ENCODE results near the gene IFT74.

Gene IFT74

DNA sequence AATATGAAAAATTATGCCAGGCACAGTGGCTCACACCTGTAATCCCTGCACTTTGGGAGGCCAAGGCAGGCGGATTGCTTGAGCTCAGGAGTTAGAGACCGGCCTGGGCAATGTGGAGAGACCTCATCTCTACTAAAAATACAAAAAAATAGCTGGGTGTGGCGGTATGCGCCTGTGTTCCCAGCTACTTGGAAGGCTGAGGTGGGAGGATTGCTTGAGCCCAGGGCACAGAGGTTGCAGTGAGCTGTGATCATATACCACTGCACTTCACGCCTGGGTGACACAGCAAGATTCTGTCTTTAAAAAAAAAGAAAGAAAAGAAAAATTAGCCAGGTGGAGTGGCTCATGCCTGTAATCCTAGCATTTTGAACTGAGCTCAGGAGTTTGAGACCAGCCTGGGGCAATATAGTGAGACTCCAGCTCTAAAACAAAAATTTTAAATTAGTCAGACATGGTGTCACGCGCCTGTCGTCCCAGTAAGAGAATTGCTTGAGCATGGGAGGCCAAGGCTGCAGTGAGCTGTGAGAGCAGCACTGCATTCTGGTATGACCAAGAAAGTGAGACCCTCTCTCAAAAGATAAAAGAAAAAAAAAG is 27.2 kb upstream of the IFT74 start:
- no peaks in the 10 kb centered on the region for H3K9me3 ChIP-seq (ENCODE audit: severe bottlenecking)
- no peak for ATAC-seq (ENCODE audit: low read depth)
- H3K4me3 ChIP-seq (ENCODE audit: severe bottlenecking), result no peak overlapping the region
- no peaks in the 10 kb centered on the region for H3K27me3 ChIP-seq (ENCODE audit: insufficient read depth, poor library complexity, severe bottlenecking)
- H3K4me1 ChIP-seq (ENCODE audit: insufficient read depth, poor library complexity, severe bottlenecking), result no peaks in the 10 kb centered on the region
- DNase-seq (ENCODE audit: low spot score), result no peak
- peaks cover 58% of the 10 kb centered on the region for H3K36me3 ChIP-seq (ENCODE audit: low read depth)
- no peak overlapping the region for H3K27ac ChIP-seq (ENCODE audit: poor library complexity, severe bottlenecking)
- TF ChIP-seq, protein P1, sequence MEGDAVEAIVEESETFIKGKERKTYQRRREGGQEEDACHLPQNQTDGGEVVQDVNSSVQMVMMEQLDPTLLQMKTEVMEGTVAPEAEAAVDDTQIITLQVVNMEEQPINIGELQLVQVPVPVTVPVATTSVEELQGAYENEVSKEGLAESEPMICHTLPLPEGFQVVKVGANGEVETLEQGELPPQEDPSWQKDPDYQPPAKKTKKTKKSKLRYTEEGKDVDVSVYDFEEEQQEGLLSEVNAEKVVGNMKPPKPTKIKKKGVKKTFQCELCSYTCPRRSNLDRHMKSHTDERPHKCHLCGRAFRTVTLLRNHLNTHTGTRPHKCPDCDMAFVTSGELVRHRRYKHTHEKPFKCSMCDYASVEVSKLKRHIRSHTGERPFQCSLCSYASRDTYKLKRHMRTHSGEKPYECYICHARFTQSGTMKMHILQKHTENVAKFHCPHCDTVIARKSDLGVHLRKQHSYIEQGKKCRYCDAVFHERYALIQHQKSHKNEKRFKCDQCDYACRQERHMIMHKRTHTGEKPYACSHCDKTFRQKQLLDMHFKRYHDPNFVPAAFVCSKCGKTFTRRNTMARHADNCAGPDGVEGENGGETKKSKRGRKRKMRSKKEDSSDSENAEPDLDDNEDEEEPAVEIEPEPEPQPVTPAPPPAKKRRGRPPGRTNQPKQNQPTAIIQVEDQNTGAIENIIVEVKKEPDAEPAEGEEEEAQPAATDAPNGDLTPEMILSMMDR (IDR thresholded peaks at IDR 0.05; ENCODE audit: poor library complexity, severe bottlenecking), result no peak

DNA sequence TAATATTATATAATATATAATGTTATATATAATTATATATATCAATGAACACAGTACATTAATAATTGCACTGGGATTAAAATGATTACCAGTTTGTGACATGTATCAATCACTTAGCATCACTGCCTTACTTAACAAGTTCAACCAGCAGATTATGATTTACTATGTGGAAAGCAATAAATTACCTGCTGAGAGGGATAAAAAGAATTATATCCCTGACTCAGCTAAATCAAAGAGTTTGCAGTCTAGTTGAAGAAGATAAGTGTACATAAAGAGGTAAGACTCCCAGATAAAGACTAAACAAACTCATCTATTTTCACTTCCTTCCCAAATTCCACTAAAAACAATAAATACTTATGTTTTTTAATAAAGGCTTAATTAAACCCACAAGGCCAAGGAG is 20.4 kb upstream of the IFT74 start:
- TF ChIP-seq, protein P1 (IDR thresholded peaks at IDR 0.05; ENCODE audit: poor library complexity, severe bottlenecking), result no peak

DNA sequence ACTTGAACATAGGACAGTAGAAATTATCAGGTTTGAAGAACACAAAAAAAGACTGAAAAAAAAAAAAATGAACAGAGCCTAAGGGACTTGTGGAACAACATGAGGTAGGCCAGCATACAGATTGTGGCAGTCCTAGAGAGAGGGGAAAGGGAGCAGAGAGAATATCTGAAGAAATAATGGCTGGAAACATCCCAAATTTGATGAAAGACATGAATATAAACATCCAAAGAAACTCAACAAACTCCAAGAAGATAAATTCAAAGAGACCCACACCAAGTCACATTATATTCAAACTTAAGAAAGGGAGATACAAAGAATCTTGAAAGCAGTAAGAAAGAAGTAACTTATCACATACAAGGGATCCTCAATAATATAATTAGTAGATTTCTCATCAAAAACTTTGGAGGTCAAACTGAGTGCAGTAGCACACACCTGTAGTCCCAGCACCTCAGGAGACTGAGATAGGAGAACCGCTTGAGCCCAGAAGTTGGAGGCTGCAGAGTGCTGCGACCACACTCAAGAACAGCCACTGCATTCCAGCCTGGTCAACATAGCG is 18.3 kb upstream of the IFT74 start:
- Histone ChIP-seq H3K27ac (ENCODE audit: poor library complexity, severe bottlenecking) (no peak overlapping the region), H3K4me3 (ENCODE audit: severe bottlenecking) (no peak overlapping the region), H3K4me1 (ENCODE audit: insufficient read depth, poor library complexity, severe bottlenecking) (no peaks in the 10 kb centered on the region), H3K27me3 (ENCODE audit: insufficient read depth, poor library complexity, severe bottlenecking) (no peaks in the 10 kb centered on the region), H3K9me3 (ENCODE audit: severe bottlenecking) (no peaks in the 10 kb centered on the region), H3K36me3 (ENCODE audit: low read depth) (peaks cover 35% of the 10 kb centered on the region)
- ATAC-seq (ENCODE audit: low read depth) (no peak), DNase-seq (ENCODE audit: low spot score) (no peak)
- TF ChIP-seq, protein P1 (IDR thresholded peaks at IDR 0.05; ENCODE audit: poor library complexity, severe bottlenecking), result no peak

More for the DNA sequence above, 20.4 kb upstream of the IFT74 start:
- Histone ChIP-seq H3K9me3 (ENCODE audit: severe bottlenecking) (no peaks in the 10 kb centered on the region), H3K27ac (ENCODE audit: poor library complexity, severe bottlenecking) (no peak overlapping the region), H3K27me3 (ENCODE audit: insufficient read depth, poor library complexity, severe bottlenecking) (no peaks in the 10 kb centered on the region), H3K36me3 (ENCODE audit: low read depth) (peaks cover 48% of the 10 kb centered on the region), H3K4me1 (ENCODE audit: insufficient read depth, poor library complexity, severe bottlenecking) (no peaks in the 10 kb centered on the region), H3K4me3 (ENCODE audit: severe bottlenecking) (no peak overlapping the region)
- no peak for ATAC-seq (ENCODE audit: low read depth)
- no peak for DNase-seq (ENCODE audit: low spot score)

DNA sequence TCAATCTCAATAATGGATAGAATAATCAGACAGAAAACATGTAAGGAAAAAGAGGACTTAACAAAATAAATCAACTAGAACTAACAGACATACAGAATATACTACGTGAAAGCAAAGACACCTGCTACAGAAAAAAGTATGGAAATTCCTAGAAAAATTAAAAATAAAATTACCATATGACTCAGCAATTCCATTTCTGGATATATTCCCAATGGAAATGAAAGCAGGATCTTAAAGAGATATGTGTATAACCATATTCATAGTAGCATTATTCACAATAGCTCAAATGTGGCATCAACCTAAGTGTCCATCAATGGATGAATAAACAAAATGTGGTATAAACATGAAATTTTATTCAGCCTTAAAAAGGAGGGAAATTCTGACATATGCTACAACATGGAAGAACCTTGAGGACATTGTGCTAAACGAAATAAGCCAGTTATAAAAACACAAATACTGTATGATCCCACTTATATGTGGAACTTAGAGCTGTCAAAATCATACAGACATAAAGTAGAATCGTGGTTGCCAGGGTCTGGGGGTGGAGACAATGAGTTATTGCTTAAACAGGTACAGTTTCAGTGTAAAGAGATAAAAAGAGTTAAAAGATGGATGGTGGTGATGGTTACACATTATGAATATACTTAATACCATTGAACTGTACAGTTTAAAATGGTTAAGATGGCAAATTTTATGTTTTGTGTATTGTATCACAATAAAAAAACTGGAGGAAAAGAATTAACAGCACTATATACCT is 16.1 kb upstream of the IFT74 start:
- TF ChIP-seq, protein P1 (IDR thresholded peaks at IDR 0.05; ENCODE audit: poor library complexity, severe bottlenecking), result no peak
- peaks cover 5% of the 10 kb centered on the region for H3K4me1 ChIP-seq (ENCODE audit: insufficient read depth, poor library complexity, severe bottlenecking)
- no peak for DNase-seq (ENCODE audit: low spot score)
- ATAC-seq (ENCODE audit: low read depth), result no peak
- no peak overlapping the region for H3K27ac ChIP-seq (ENCODE audit: poor library complexity, severe bottlenecking)
- H3K36me3 ChIP-seq (ENCODE audit: low read depth), result peaks cover 34% of the 10 kb centered on the region
- H3K27me3 ChIP-seq (ENCODE audit: insufficient read depth, poor library complexity, severe bottlenecking), result no peaks in the 10 kb centered on the region
- H3K9me3 ChIP-seq (ENCODE audit: severe bottlenecking), result no peaks in the 10 kb centered on the region
- no peak overlapping the region for H3K4me3 ChIP-seq (ENCODE audit: severe bottlenecking)

Measured in RWPE2 (cell line).